GM19395 (cell line): ENCODE results near the gene VASH2.
"Not testable (repeated sequence)": the region's sequence is repeated elsewhere in the genome, so short reads cannot be mapped to it uniquely, and the experiment has no call there.

Experiments
- ATAC-seq: cut with Tn5 transposase; IDR thresholded peaks from one replicate; pipeline ENCODE4 v1.9.1; 2021; ENCODE audit warnings: mild to moderate bottlenecking, moderate library complexity; ENCODE audit not compliant: unreplicated experiment

Gene VASH2

GRCh38 chr1:213017447-213018273 is 67.3 kb downstream of the VASH2 start:
- no peak for ATAC-seq

DNA sequence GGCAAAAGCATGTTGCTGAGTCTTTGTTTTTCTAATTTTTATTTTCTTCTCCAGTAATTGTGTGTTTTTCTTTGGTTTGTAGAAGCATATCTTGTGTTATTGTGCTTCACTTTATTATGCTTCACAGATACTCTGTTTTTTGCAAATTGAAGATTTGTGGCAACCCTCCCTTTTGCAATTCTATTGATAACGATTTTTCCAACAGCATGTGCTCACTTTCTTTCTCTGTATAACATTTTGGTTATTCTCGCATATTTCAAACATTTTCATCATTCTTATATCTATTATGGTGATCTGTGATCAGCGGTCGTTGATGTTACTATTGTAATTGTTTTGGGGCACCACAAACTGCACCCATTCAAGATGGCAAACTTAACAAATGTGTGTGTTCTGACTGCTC is 69.1 kb downstream of the VASH2 start:
- no peak for ATAC-seq

GRCh38 chr1:213020016-213020415 is 69.7 kb downstream of the VASH2 start:
- no peak for ATAC-seq

- not testable (repeated sequence) for ATAC-seq
These were observed 76.7 kb downstream of the VASH2 start for GRCh38 chr1:213027024-213027423.

DNA sequence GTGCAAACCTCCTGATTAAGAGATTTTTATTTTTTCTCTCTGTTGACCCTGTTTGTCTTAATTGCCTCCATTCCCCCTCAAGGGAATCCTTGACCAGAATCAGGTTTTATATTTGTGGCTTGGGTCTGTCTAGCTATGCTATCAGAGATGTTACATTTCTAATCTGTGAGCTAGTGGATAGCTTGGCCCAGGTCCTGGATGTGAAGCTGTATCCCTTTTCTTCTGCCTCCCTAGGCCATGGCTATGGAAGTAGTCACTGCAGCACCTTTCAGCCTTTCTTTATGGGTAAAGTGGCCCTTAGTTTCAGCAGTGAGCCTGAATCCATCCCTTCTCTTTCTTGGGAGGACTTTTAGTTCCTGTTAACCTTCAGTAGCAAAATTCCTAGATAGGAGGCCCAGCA is 82.3 kb downstream of the VASH2 start:
- no peak for ATAC-seq

- no peak for ATAC-seq
These were observed 84.4 kb downstream of the VASH2 start for GRCh38 chr1:213034713-213035112.

DNA sequence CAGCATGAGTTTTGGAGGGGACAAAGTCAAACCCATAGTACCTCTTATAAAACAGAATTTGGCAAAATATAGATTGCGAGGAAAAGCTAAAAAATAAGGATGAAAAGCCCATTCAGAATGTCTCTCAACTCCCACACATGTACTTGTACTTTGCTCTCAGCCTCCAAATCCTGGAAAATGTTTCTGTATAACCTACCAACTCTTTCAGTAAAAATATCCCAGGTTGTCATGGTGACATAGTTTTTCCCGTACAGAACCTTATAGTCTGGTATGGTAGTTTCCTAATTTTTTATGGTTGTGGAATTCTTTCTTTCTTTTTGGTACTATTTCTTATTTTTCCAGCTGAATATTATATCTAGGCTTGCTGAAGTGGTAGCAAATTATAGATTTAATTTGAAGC is 85.2 kb downstream of the VASH2 start:
- ATAC-seq = no peak
